Subcutaneous adipose tissue (tissue), 4 donors: ENCODE results near the gene CPN2. TPM values are rescaled to one million over a fixed set of nuclear protein-coding genes. Genes with fewer than 3 reads are reported as not detected.

Experiments used
- total RNA-seq, 4 donors: library from RNA; depleted of rRNA; stranded (reverse); fragments of >200 nt; gene quantifications; one replicate each; pipeline ENCODE4 v1.1.0, GENCODE V29; 2016
- TF ChIP-seq, protein P1 (sequence below): fragments of 450-650 bp; IDR thresholded peaks from one replicate; pipeline ENCODE4 v1.5.1; 2016; ENCODE audit warnings: low read depth, mild to moderate bottlenecking, control low read depth, antibody characterized with exemption, moderate library complexity

The CPN2 gene
- total RNA-seq, 4 donors from 2014 or later: 0.38 to 0.44 TPM; not detected in 2

DNA sequence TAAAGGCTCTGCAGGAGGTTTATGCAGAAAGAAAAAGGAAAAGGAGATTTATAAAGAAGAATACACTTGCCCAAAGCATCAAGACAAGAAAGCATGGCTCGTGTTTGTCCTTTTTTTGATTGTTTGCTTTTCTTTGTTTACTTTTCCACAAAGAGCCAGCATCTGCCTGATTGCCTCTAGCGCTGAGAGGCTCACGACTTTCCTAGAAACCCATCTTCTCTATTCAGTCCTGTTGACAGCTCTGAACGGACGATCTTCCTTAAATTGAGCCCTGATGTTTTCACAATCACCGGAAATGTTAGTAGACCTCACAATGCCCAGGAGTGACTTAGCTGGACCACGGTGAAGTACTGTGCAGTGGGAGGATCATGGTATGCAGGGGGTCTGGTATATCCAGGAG lies 35.5 kb upstream of the CPN2 start:
- TF ChIP-seq, protein P1, sequence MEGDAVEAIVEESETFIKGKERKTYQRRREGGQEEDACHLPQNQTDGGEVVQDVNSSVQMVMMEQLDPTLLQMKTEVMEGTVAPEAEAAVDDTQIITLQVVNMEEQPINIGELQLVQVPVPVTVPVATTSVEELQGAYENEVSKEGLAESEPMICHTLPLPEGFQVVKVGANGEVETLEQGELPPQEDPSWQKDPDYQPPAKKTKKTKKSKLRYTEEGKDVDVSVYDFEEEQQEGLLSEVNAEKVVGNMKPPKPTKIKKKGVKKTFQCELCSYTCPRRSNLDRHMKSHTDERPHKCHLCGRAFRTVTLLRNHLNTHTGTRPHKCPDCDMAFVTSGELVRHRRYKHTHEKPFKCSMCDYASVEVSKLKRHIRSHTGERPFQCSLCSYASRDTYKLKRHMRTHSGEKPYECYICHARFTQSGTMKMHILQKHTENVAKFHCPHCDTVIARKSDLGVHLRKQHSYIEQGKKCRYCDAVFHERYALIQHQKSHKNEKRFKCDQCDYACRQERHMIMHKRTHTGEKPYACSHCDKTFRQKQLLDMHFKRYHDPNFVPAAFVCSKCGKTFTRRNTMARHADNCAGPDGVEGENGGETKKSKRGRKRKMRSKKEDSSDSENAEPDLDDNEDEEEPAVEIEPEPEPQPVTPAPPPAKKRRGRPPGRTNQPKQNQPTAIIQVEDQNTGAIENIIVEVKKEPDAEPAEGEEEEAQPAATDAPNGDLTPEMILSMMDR: no peak

DNA sequence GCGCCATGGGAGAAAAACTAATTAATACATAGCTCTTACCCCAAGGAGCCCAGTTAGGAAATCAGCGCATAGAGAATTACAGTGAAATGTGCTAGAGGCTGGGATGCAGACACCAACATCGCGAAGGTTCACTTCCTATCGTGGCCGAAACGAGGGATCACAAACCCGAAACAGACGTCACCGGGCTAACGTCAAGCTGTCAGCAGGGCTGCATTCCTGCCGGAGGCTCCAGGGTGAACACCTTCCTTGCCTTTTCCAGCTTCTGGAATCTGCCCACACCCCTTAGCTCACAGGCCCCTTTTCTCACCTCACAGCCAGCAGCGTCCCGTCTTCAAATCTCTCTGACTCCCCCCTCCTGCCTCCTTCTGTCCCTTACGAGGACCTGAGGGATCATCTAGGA lies 34.9 kb upstream of the CPN2 start:
- TF ChIP-seq, protein P1: no peak

DNA sequence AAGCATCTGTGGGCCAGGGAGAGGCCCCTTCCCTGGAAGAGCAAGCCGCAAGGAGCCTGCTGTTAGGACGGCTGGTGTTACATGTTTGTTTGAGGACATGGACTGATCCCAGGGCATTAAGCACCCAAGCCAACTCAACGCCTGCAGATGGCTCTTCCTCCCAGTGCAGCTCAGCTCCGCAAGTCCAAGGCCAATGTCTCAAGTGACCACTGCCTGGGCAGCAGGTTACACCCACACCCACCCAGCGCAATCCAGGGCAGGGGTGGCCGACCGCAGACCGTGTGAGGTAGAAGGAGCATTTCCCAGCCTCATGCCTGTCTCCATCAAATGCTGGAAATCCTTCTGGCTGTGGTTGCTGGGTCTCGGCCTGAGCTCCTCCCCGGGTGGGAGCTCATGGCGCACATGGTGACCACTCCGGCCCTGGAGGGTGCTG lies 33.5 kb upstream of the CPN2 start:
- TF ChIP-seq, protein P1: no peak

DNA sequence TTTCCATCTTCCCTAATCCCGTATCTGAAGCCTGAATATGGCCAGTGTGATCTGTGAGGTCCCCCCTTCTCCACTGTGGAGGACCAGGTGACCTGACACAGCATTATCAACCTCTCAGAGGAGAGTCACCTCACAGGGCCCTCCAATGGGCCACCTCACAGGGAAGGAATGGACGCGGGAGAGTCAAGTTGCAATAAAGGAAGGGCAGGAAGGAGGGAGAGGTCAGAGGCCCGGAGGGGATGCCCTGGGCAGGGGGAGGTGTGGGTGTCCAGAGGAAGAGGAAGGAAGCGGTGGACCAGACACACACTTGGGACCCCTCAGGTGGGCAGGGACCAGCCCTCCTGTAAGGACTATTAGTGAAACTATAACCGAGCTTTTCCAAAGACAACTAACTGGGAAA lies 33.0 kb upstream of the CPN2 start:
- TF ChIP-seq, protein P1: no peak

DNA sequence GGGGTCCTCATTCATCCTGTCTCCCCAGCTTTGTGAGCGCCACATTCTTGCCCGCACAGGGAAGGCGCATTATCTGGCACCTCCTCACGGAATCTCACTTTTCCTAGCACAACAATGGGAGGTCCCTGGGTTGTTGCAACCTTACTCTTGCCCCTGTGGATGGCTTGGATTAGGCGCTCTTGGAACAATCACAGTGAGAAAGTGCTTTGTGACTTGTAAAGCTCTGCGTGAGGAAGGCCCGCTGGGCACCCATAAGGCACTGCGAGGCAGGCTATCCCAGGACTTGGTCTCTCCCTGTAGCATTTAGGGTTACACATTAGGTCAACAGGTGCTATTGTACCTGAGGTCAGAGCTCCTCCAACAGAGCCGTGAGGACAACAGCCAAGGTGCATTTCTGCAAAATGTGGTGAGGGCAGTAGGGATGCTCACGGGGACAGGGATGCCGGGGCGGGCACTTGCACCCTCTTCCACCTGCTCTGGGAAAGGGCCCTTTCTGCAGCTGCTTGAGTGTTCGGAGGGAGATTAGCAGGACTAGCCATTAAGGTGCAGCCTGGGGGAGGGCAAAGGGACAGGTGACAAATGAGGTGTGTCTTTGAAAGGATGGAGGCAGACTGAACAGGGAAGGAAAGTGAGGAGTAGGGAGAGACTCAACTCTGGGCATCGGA lies 32.3 kb upstream of the CPN2 start:
- TF ChIP-seq, protein P1: no peak

DNA sequence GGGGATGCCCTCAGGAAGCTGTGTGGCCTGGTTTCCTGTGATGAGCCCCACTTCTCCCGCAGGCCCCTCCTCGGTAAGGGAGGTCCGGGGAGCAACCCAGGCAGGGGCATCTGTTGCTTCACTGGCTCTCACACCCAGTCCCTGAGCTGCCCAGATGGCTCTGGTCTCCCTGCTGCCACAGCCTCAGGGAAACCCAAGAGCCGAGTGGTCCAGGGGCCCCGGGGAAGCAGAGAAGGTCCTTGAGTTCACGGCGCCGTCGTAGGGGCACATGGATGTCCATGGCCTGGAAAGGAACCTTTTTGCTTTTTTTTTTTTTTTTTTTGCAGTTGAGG lies 31.7 kb upstream of the CPN2 start:
- TF ChIP-seq, protein P1: no peak

DNA sequence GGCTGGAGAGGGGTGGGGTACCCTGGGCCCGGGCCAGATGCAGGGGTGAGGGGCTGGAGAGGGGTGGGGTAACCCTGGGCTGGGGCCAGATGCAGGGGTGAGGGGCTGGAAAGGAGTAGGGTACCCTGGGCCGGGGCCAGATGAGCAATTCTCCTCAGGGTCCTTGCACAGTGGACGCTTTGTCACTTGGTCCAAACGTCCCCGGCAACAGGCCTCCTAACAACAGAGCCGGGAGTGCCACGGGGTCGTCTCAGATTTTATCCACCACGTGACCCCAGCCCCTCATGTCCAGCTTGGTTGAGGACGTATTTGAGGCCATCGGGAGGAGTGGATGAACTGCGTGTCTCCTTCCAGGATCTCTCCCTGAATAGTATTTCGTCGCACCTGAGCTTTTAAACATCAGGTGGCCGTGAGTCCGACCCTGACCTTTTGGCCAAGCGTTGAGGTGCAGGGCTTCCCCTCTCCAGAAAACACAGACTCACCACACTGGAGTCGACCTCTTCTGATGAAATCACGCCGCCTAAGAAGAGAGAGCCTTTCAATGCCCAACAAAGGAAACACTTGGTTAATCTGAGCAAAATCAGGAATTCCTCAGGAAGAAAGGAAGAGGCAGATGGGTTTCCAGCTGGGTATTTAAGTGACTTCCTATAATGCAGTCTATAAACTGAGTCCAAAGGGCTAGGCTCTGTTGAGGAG lies 31.2 kb upstream of the CPN2 start:
- TF ChIP-seq, protein P1: no peak
